Measurements from ENCODE around the gene ARHGEF11. TPM values are rescaled to one million over a fixed set of nuclear protein-coding genes. Genes with fewer than 3 reads are reported as not detected.

Gene ARHGEF11, protein sequence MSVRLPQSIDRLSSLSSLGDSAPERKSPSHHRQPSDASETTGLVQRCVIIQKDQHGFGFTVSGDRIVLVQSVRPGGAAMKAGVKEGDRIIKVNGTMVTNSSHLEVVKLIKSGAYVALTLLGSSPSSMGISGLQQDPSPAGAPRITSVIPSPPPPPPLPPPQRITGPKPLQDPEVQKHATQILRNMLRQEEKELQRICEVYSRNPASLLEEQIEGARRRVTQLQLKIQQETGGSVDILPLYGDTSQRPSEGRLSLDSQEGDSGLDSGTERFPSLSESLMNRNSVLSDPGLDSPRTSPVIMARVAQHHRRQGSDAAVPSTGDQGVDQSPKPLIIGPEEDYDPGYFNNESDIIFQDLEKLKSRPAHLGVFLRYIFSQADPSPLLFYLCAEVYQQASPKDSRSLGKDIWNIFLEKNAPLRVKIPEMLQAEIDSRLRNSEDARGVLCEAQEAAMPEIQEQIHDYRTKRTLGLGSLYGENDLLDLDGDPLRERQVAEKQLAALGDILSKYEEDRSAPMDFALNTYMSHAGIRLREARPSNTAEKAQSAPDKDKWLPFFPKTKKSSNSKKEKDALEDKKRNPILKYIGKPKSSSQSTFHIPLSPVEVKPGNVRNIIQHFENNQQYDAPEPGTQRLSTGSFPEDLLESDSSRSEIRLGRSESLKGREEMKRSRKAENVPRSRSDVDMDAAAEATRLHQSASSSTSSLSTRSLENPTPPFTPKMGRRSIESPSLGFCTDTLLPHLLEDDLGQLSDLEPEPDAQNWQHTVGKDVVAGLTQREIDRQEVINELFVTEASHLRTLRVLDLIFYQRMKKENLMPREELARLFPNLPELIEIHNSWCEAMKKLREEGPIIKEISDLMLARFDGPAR (N-terminal part only)
- 12.6 and 14.6 TPM in 2 replicates for total RNA-seq

DNA sequence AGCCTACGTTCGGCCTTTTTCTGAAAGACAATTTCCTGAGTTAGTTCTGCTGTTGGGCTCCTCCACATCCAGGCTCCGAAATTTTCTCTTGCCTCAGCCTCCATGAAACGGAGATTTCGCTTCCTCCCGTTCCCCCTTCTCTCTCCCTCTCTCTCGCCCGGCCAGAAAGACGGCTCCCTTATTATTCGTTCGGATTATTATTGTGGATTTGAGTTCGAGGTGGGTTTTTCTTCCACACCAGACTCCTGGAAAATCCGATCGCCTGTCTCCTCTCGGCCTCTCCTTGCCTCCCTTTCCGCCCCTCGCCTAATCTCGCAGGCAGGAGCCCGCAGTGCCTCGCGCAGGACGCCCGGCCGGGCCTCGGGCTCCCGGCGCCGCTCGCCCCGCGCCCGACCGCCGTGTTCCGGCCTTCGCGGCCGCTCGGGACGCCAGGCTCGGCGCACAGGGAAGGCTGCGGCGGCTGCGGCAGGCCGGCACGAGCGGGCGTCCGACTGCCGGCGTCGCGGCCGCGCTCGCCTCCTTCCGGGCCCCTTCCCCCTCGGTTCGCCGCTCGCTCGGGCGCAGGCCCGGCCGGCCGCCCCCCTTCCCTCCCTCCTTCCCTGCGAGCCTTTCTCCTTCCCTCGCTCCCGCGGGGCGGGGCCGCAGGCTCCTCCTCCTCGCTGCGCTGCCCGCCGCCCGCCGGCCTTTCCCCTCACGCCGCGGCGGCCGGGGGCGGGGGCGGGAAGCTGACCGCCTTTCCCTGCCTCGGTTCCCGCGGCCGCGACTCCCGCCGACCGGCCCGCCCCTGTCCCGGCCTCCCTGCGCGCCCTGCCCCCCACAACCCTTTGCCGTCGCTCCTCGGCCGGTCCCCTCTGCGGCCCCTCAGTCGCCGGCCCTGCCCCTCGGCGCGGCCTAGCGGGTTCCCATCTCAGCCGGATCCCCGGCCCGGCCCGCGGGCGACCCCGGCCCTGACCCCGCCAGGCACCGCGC is at the start of gene ARHGEF11:
Gene ARHGEF11, minus strand, starts transcription at position 493 of the 969 bp plus-strand sequence. CDS start 1,412 bp downstream, outside the sequence.

DNA sequence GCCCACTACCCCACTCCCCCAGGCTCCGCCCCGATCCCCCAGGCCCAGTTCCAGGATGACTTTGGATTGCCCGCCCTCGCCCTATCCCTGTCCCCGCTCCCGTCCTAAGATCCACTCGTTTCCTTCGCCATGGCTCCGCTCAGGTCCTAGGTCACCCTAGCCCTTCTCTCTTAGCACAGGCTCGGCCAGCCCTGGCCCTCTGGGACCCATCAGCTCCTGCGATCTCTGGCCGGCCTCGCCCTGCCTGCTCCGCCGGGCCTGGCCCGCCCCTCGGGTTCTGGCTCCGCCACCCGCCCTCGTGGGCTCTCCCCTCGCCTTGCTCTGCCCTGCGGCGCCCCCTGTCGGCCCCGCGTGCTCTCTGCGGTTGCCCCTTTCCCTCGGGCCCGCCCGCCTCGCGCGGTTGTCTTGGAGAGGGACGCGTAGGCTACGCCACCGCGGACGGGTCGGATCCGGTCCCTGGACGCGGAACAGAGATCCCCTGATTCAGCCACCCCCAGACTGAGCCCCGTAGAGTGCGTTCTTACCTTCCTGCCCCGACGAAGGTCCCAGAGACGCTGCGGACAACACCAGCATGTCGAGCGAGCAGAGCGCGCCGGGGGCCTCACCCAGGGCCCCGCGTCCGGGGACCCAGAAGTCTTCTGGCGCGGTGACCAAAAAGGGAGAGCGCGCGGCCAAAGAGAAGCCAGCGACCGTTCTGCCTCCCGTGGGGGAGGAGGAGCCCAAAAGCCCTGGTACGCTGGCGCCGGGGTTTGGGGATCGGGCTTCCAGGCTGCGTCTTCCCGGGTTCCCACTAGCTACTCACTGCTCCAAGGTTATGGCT is 125.1 kb downstream of the ARHGEF11 start, which contains the start of gene LRRC71:
Gene LRRC71, plus strand, starts transcription at position 400 of the 820 bp plus-strand sequence. Its CDS starts 172 bp downstream, at position 572.

DNA sequence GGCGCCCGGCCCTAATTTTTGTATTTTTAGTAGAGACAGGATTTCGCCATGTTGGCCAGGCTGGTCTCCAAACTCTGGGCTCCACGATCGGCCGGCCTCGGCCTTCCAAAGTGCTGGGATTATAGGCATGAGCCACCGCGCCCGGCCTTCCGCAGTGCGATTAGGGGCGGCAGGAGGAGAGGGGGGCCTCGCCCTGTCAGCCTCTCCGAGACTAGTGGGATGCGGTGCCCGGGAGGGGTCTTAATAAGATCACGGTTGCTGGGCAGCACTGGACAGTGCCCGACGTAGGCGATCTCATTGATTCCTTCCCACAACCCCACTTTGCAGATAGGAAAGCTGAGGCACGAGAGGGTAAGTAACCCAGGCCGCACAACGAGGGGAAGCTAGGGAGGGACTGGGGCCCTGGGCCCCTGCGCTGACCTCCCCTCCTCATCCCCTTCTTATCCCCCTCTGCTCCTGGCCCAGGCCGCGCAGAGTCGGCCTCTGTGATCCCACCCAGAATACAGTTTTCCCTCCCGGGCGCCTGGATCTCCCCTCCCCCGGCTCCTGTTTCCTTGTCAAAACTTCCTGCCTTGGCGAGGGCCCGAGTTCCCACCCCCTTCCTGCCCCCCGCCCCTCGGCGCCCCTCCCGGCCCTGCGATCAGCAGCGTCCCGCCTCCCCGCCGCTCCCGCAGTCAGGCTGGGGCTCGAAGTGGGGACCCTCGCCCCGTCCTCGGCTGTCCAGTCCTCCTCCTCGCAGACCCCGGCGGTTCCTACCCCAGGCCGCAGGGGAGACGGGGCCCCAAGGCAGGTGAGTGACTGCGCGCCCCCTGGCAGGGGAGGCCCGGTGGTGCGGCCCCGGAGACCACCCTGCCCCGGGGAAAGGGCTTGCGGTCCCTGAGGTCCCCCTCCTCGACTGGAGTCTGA is 152.2 kb downstream of the ARHGEF11 start, which contains the start of gene PEAR1:
Gene PEAR1, plus strand, starts transcription at position 671 of the 906 bp plus-strand sequence. CDS start 10,209 bp downstream, outside the sequence.

Other genes with a start within 250 kb of the ARHGEF11 start
- gene SH2D2A, start 228.9 kb downstream of the ARHGEF11 start, total RNA-seq = 0.34 and 0.59 TPM in 2 replicates
- not detected in 2 replicates for gene INSRR, start 186.6 kb downstream of the ARHGEF11 start, total RNA-seq
- gene NTRK1, start 184.9 kb downstream of the ARHGEF11 start, total RNA-seq = not detected in 2 replicates
- 21.1 and 24.0 TPM in 2 replicates for gene PEAR1, start 152.0 kb downstream of the ARHGEF11 start, total RNA-seq
- 0.15 and 1.3 TPM in 2 replicates for gene LRRC71, start 125.1 kb downstream of the ARHGEF11 start, total RNA-seq
- gene ETV3L, start 54.1 kb upstream of the ARHGEF11 start, total RNA-seq = not detected in 2 replicates
- 6.6 and 7.1 TPM in 2 replicates for gene ETV3, start 92.7 kb upstream of the ARHGEF11 start, total RNA-seq

All from bronchus fibroblast of lung (primary cell).